Stomach (tissue), 4 donors: ENCODE results near the gene SAP30L.

Source experiments
- POLR2A ChIP-seq, 4 donors: fragments of 450-650 bp; IDR thresholded peaks; one replicate each; pipeline ENCODE4 v1.6.1; 2016; ENCODE audit warnings: antibody characterized with exemption in 4 of 4, control low read depth in 2 of 4, mild to moderate bottlenecking in 1 of 4, moderate library complexity in 1 of 4
- POLR2AphosphoS5 ChIP-seq, 3 donors: sonication (generic); formaldehyde crosslinking; IDR thresholded peaks; one replicate each; pipeline ENCODE4 v1.6.1; 2016; ENCODE audit warnings: antibody characterized with exemption in 3 of 3
- TF ChIP-seq, protein P1 (sequence below), 7 experiments: fragments of 450-650 bp in 4 of 7; fragments of 200-600 bp in 3 of 7; sonication (generic) in 3 of 7; IDR thresholded peaks; one replicate each; pipeline ENCODE4 v1.5.1; 2016 to 2019; ENCODE audit warnings: antibody characterized with exemption in 7 of 7, control low read depth in 2 of 7, mild to moderate bottlenecking in 1 of 7

DNA sequence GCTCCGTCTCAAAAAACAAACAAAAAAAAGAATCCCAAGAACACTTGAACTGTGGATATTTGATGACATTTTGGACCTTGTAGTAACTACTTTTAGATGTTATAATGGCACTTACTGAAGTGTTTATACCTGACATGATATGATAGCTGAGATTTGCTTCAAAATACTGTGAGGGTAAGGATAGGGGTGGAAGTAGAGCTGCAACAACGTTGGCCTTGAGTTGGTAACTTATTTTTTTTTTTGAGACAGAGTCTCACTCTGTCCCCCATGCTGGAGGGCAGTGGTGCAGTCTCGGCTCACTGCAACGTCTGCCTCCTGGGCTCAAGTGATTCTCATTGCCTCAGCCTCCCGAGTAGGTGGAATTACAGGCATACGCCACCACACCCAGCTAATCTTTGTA is 30.7 kb upstream of the SAP30L start:
- TF ChIP-seq, protein P1, sequence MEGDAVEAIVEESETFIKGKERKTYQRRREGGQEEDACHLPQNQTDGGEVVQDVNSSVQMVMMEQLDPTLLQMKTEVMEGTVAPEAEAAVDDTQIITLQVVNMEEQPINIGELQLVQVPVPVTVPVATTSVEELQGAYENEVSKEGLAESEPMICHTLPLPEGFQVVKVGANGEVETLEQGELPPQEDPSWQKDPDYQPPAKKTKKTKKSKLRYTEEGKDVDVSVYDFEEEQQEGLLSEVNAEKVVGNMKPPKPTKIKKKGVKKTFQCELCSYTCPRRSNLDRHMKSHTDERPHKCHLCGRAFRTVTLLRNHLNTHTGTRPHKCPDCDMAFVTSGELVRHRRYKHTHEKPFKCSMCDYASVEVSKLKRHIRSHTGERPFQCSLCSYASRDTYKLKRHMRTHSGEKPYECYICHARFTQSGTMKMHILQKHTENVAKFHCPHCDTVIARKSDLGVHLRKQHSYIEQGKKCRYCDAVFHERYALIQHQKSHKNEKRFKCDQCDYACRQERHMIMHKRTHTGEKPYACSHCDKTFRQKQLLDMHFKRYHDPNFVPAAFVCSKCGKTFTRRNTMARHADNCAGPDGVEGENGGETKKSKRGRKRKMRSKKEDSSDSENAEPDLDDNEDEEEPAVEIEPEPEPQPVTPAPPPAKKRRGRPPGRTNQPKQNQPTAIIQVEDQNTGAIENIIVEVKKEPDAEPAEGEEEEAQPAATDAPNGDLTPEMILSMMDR (IDR thresholded peaks at IDR 0.05) = no peak
- TF ChIP-seq POLR2AphosphoS5 (IDR thresholded peaks at IDR 0.05) (no peak), POLR2A (IDR thresholded peaks at IDR 0.05) (no peak)
